Stimulated activated CD4-positive, alpha-beta T cell treated with anti-CD3 and anti-CD28 coated beads, TNF-alpha, amount 100 ng/mL, for 4 hours (primary cell): ENCODE results near the gene MBTPS1.
"Not testable (repeated sequence)": the region's sequence is repeated elsewhere in the genome, so short reads cannot be mapped to it uniquely, and the experiment has no call there.

Experiments used
- DNase-seq, 3 experiments: peaks; one replicate each; pipeline ENCODE4 v3.0.0-alpha.2; 2020; ENCODE audit warnings: low read depth in 3 of 3

The MBTPS1 gene

GRCh38 chr16:84137287-84137686, 20.5 kb upstream of the MBTPS1 start:
- DNase-seq = no peak

GRCh38 chr16:84136331-84137125, 19.8 kb upstream of the MBTPS1 start:
- DNase-seq = no peak

- no peak for DNase-seq
Observed at GRCh38 chr16:84132527-84133285, 16.0 kb upstream of the MBTPS1 start.

- no peak for DNase-seq
Observed at GRCh38 chr16:84131117-84131516, 14.4 kb upstream of the MBTPS1 start.

- DNase-seq = no peak
Observed at GRCh38 chr16:84124257-84125073, 7.7 kb upstream of the MBTPS1 start.

- no peak for DNase-seq
Observed at GRCh38 chr16:84121007-84121406, 4.3 kb upstream of the MBTPS1 start.

- DNase-seq = no peak
Observed at GRCh38 chr16:84120023-84120422, 3.3 kb upstream of the MBTPS1 start.

- DNase-seq = no peak
Observed at GRCh38 chr16:84119368-84119767, 2.6 kb upstream of the MBTPS1 start.

- DNase-seq = not testable (repeated sequence)
Observed at GRCh38 chr16:84118315-84118714, 1.6 kb upstream of the MBTPS1 start.

- DNase-seq = peak; percentile 9 to 23 (median 11)
Observed at GRCh38 chr16:84117494-84117843, 727 bp upstream of the MBTPS1 start.

GRCh38 chr16:84115919-84116719, 623 bp downstream of the MBTPS1 start:
- DNase-seq = no peak

GRCh38 chr16:84111949-84112348, 4.8 kb downstream of the MBTPS1 start:
- peak in 1 of 3 experiments; percentile 11 for DNase-seq

- no peak for DNase-seq
Observed at GRCh38 chr16:84111525-84111924, 5.2 kb downstream of the MBTPS1 start.

- no peak for DNase-seq
Observed at GRCh38 chr16:84110527-84110926, 6.2 kb downstream of the MBTPS1 start.

GRCh38 chr16:84109598-84110335, 7.0 kb downstream of the MBTPS1 start:
- DNase-seq = no peak

GRCh38 chr16:84107921-84108320, 8.8 kb downstream of the MBTPS1 start:
- no peak for DNase-seq

- no peak for DNase-seq
Observed at GRCh38 chr16:84105948-84106740, 10.6 kb downstream of the MBTPS1 start.

- DNase-seq = no peak
Observed at GRCh38 chr16:84105301-84105815, 11.4 kb downstream of the MBTPS1 start.

GRCh38 chr16:84104231-84104630, 12.5 kb downstream of the MBTPS1 start:
- DNase-seq = no peak

- DNase-seq = no peak
Observed at GRCh38 chr16:84103678-84104077, 13.1 kb downstream of the MBTPS1 start.
